SK-N-MC (cell line): ENCODE measurements around the gene LYVE1.

ENCODE experiments used
- EZH2 ChIP-seq: fragments of 200-600 bp; sonication (generic); IDR thresholded peaks from one replicate; pipeline ENCODE4 v1.6.1; 2017; ENCODE audit warnings: antibody characterized with exemption
- POLR2AphosphoS5 ChIP-seq: IDR thresholded peaks from 2 replicates; pipeline ENCODE4 v1.6.1; 2012; ENCODE audit warnings: mild to moderate bottlenecking, low read depth, low read length, borderline replicate concordance

DNA sequence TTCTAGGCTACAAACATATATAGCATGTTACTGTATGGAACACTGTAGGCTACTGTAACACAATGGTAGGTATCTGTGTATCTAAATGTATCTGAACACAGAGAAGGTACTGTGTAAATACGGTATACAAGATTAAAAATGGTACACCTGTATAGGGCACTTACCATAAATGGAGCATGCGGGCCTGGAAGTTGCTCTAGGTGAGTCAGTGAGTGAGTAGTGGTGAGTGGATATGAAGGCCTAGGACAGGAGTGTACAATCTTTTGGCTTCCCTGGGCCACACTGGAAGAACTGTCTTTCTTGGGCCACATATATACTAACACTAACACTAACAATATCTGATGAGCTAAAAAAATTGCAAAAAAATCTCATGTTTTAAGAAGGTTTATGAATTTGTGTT is 48.8 kb downstream of the LYVE1 start:
- TF ChIP-seq EZH2 (no peak), POLR2AphosphoS5 (no peak)
